ENCODE results near the gene KRTAP12-3.
"Not testable (repeated sequence)": the region's sequence is repeated elsewhere in the genome, so short reads cannot be mapped to it uniquely, and the experiment has no call there.

KRTAP12-3 gene

DNA sequence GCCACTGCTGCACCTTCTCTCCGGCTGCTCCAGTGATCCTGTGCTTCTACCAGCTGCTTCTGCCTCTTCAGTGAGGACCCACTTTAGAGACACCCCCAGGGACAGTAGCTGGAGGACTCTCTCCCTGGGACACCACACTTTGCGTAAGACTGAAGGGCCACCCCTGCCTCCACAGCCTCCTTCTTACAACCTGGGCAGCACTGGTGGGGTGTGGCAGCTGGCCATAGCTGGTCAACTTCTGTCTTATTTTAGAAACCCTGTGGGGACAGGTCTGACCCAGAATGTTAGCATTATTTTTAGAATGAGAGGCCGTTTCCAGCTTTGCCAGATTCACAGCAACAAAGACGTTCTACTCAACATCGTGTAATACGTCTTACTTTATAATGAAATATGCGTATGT is 32.0 kb upstream of the KRTAP12-3 start:
- Histone ChIP-seq H3K36me3 (ENCODE audit: control insufficient read depth, insufficient read depth, low read length) (no peaks in the 10 kb centered on the region), H3K4me3 (replicated peaks; ENCODE audit: low read depth, low read length) (no peak overlapping the region), H3K27me3 (replicated peaks; ENCODE audit: control insufficient read depth, insufficient read depth, low read length) (no peaks in the 10 kb centered on the region)
- no peak for DNase-seq (ENCODE audit: extremely low read depth, insufficient read length)
- TF ChIP-seq, protein P1, sequence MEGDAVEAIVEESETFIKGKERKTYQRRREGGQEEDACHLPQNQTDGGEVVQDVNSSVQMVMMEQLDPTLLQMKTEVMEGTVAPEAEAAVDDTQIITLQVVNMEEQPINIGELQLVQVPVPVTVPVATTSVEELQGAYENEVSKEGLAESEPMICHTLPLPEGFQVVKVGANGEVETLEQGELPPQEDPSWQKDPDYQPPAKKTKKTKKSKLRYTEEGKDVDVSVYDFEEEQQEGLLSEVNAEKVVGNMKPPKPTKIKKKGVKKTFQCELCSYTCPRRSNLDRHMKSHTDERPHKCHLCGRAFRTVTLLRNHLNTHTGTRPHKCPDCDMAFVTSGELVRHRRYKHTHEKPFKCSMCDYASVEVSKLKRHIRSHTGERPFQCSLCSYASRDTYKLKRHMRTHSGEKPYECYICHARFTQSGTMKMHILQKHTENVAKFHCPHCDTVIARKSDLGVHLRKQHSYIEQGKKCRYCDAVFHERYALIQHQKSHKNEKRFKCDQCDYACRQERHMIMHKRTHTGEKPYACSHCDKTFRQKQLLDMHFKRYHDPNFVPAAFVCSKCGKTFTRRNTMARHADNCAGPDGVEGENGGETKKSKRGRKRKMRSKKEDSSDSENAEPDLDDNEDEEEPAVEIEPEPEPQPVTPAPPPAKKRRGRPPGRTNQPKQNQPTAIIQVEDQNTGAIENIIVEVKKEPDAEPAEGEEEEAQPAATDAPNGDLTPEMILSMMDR (IDR thresholded peaks at IDR 0.05; ENCODE audit: insufficient read depth, low read length, poor library complexity, severe bottlenecking), result no peak

DNA sequence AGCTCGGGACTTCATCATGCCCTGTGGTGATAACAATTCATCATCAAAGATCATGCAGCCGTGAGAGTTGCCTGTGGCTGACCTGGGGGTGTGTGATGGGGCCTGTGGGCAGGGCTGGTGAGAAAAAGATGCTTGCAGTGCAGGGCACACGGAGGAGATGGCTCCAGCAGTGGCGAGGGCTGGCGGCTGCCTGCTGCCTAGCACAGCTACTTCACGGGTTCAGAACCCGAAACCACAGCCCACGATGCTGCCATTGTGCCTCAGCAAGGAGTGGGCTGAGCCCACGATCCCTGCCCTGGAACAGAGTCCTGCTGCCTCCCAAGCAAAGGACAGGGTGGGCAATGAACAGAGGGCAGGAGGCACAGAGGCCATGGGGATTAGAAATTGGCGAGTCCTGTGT is 31.5 kb upstream of the KRTAP12-3 start:
- no peaks in the 10 kb centered on the region for H3K27me3 ChIP-seq (replicated peaks; ENCODE audit: control insufficient read depth, insufficient read depth, low read length)
- no peak for DNase-seq (ENCODE audit: extremely low read depth, insufficient read length)
- TF ChIP-seq, protein P1 (IDR thresholded peaks at IDR 0.05; ENCODE audit: insufficient read depth, low read length, poor library complexity, severe bottlenecking), result no peak
- H3K4me3 ChIP-seq (replicated peaks; ENCODE audit: low read depth, low read length), result no peak overlapping the region
- no peaks in the 10 kb centered on the region for H3K36me3 ChIP-seq (ENCODE audit: control insufficient read depth, insufficient read depth, low read length)

DNA sequence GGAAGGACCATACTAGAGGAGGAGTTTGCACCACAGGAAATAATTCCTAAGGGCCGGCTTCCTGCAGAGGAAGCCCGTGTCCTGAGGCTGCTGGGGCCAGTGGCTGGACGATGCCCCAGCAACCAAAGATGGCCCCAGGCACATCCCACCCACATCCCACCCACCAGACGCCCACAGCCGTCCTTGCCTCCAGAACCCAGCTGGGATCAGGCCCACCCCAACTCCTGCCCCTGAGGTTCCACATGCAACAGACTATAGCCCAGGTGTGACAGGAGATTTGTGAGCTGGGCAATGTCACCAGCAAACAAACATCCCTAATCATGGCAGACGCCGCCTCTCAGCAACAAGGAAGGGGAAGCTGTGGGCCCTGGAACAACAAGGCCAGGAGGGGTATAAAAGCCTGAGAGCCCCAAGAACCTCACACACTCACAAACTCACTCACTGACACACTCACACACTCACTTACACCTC is 31.0 kb upstream of the KRTAP12-3 start, which contains the start of gene KRTAP10-9:
KRTAP10-9 (plus strand) TSS at position 421 of the 471 bp plus-strand sequence. CDS start 79 bp downstream, outside the sequence.
- no peaks in the 10 kb centered on the region for H3K36me3 ChIP-seq (ENCODE audit: control insufficient read depth, insufficient read depth, low read length)
- no peak for DNase-seq (ENCODE audit: extremely low read depth, insufficient read length)

DNA sequence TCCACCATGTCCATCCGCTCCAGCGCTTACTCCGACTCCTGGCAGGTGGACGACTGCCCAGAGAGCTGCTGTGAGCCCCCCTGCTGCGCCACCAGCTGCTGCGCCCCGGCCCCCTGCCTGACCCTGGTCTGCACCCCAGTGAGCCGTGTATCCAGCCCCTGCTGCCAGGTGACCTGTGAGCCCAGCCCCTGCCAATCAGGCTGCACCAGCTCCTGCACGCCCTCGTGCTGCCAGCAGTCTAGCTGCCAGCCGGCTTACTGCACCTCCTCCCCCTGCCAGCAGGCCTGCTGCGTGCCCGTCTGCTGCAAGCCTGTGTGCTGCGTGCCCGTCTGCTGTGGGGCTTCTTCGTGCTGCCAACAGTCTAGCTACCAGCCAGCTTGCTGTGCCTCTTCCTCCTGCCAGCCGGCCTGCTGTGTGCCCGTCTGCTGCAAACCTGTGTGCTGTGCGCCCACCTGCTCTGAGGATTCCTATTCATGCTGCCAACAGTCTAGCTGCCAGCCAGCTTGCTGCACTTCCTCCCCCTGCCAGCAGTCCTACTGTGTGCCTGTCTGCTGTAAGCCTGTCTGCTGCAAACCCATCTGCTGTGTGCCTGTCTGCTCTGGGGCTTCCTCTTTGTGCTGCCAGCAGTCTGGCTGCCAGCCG is 30.4 kb upstream of the KRTAP12-3 start:
- DNase-seq (ENCODE audit: extremely low read depth, insufficient read length); H3K27me3 ChIP-seq (replicated peaks; ENCODE audit: control insufficient read depth, insufficient read depth, low read length); H3K36me3 ChIP-seq (ENCODE audit: control insufficient read depth, insufficient read depth, low read length); H3K4me3 ChIP-seq (replicated peaks; ENCODE audit: low read depth, low read length): not testable (repeated sequence)

More for the DNA sequence above, 31.0 kb upstream of the KRTAP12-3 start, which contains the start of gene KRTAP10-9:
- TF ChIP-seq, protein P1 (IDR thresholded peaks at IDR 0.05; ENCODE audit: insufficient read depth, low read length, poor library complexity, severe bottlenecking), result no peak
- H3K4me3 ChIP-seq (replicated peaks; ENCODE audit: low read depth, low read length), result no peak within 1 kb of the TSS
- no peaks in the 10 kb centered on the region for H3K27me3 ChIP-seq (replicated peaks; ENCODE audit: control insufficient read depth, insufficient read depth, low read length)

DNA sequence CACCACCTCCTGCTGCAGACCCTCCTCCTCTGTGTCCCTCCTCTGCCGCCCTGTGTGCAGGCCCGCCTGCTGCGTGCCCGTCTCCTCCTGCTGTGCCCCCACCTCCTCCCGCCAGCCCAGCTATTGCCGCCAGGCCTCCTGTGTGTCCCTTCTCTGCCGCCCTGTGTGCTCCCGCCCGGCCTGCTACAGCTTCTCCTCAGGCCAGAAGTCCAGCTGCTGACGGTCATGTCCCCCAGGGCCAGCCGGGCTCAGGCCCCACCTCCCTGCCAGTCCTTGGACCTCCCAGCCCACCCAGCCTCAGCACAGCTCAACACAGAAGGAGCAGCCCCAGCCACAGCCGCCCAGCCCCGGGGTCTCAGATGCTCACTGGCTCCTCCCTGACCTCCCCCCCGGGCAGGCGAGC is 29.9 kb upstream of the KRTAP12-3 start:
- not testable (repeated sequence) for H3K4me3 ChIP-seq (replicated peaks; ENCODE audit: low read depth, low read length); H3K36me3 ChIP-seq (ENCODE audit: control insufficient read depth, insufficient read depth, low read length); DNase-seq (ENCODE audit: extremely low read depth, insufficient read length); H3K27me3 ChIP-seq (replicated peaks; ENCODE audit: control insufficient read depth, insufficient read depth, low read length)

DNA sequence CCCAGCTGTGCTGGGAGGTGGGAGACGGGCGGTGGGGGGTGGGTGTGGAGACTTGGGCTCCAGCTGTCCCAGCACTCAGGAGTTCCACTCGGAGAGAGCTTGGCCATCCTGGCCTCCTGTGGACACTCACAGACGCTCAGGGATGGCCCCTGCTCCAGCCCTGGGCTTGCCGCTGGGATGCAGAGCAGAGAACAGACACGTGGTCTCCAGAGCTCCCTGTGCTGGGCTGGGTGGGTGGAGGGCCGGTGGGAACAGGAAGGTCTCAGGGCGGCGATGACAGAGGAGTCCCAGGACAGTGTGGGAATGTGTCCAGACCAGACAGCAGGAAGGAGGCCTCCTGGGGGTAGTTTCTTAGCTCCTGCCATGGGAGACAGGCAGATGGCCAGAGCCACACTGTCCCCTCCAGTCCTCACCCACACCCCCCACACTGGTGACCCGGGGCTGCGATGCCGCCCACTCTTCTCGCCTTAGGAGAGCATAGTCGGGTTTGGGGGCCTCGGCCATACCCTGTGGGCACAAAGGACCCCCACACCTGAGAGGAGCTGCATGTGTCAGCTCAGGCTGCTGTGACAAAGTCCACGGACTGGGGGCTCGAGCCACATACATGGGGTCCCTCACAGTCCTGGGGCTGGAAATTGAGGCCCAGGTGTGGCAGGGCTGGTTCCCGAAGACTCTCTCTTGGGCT is 28.9 kb upstream of the KRTAP12-3 start:
- TF ChIP-seq, protein P1 (IDR thresholded peaks at IDR 0.05; ENCODE audit: insufficient read depth, low read length, poor library complexity, severe bottlenecking), result no peak

More for the DNA sequence above, 28.9 kb upstream of the KRTAP12-3 start:
- H3K4me3 ChIP-seq (replicated peaks; ENCODE audit: low read depth, low read length), result no peak overlapping the region
- H3K36me3 ChIP-seq (ENCODE audit: control insufficient read depth, insufficient read depth, low read length), result no peaks in the 10 kb centered on the region
- no peak for DNase-seq (ENCODE audit: extremely low read depth, insufficient read length)
- H3K27me3 ChIP-seq (replicated peaks; ENCODE audit: control insufficient read depth, insufficient read depth, low read length), result no peaks in the 10 kb centered on the region

All from GM06990 (cell line).